Measurements from ENCODE around the gene KLHL10. TPM values are rescaled to one million over a fixed set of nuclear protein-coding genes. Genes with fewer than 3 reads are reported as not detected.

The KLHL10 gene
- total RNA-seq, 4 donors from 2014 or later, result not detected

DNA sequence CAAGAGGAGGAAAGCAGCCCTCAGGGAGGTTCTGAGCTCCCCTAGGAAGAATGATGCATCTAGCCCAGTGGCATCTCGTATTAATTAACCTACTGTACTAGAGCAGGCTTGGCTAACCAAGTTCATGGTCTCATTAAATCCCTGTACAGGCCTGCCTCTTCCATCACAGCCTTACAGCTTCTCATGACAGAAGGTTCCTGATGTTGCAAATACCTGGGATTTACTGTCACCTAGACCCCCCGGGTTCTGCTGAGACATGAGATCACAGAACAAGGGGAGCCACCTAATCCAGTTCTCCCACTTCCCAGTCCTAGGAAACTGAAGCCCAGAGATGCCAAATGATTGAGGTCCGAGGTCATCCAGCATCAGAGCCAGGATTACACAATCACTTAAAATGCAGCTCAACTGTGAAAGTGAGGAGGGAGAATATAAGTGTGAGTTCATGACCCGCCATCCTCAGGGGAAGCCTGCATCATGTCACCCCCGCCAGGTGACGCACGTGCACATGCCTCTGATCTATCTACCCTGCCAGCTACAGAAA lies 57.2 kb downstream of the KLHL10 start:
- peak; percentile 32 to 51 for DNase-seq (ENCODE audit: low spot score in 2 of 2)
- WGBS, 2 donors, result 48 to 56% methylated on average over 7 of the region's 7 CpGs
- Histone ChIP-seq H3K27me3 (no peaks in the 10 kb centered on the region), H3K36me3 (peaks cover 4 to 80% (median 30%) of the 10 kb centered on the region in 3 donors), H3K4me3 (no peak overlapping the region), H3K4me1 (peaks cover 0 to 28% (median 13%) of the 10 kb centered on the region in 4 donors), H3K9me3 (no peaks in the 10 kb centered on the region), H3K27ac (peak overlapping the region; percentile 48 to 82 (median 68))
- TF ChIP-seq, protein P1, sequence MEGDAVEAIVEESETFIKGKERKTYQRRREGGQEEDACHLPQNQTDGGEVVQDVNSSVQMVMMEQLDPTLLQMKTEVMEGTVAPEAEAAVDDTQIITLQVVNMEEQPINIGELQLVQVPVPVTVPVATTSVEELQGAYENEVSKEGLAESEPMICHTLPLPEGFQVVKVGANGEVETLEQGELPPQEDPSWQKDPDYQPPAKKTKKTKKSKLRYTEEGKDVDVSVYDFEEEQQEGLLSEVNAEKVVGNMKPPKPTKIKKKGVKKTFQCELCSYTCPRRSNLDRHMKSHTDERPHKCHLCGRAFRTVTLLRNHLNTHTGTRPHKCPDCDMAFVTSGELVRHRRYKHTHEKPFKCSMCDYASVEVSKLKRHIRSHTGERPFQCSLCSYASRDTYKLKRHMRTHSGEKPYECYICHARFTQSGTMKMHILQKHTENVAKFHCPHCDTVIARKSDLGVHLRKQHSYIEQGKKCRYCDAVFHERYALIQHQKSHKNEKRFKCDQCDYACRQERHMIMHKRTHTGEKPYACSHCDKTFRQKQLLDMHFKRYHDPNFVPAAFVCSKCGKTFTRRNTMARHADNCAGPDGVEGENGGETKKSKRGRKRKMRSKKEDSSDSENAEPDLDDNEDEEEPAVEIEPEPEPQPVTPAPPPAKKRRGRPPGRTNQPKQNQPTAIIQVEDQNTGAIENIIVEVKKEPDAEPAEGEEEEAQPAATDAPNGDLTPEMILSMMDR (IDR thresholded peaks at IDR 0.05), result no peak
- TF ChIP-seq POLR2A (IDR thresholded peaks at IDR 0.05) (no peak), EP300 (IDR thresholded peaks at IDR 0.05) (peak in 1 of 2 donors; percentile 52)

DNA sequence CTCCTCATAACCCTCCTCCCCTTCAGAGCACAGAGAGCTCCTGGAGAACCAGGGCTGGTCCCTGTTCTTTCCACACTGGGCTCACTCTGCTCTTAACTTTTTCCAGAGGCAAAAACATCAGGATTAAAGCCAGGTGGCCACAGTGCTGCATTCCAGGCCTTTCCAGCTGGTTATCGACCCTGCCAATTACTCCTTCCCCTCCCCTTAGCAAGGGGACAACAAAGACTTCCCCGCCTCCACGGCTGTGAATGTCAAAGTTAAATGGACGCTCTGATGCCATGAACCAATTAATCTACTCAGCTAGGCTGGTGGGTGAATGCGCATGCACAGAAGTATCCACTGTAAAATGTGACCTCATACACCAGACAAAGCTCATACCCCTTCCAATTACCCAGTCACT lies 58.0 kb downstream of the KLHL10 start:
- Histone ChIP-seq H3K27me3 (no peaks in the 10 kb centered on the region), H3K4me1 (peaks cover 0 to 28% (median 13%) of the 10 kb centered on the region in 4 donors), H3K4me3 (no peak overlapping the region), H3K9me3 (no peaks in the 10 kb centered on the region), H3K27ac (peak overlapping the region; percentile 48 to 82 (median 68)), H3K36me3 (peaks cover 4 to 80% (median 24%) of the 10 kb centered on the region in 3 donors)
- WGBS, 2 donors, result 33 to 34% methylated on average over 5 of the region's 5 CpGs
- TF ChIP-seq EP300 (IDR thresholded peaks at IDR 0.05) (no peak), POLR2A (IDR thresholded peaks at IDR 0.05) (no peak)
- TF ChIP-seq, protein P1 (IDR thresholded peaks at IDR 0.05), result no peak
- peak in 1 of 2 donors; percentile 26 for DNase-seq (ENCODE audit: low spot score in 2 of 2)

DNA sequence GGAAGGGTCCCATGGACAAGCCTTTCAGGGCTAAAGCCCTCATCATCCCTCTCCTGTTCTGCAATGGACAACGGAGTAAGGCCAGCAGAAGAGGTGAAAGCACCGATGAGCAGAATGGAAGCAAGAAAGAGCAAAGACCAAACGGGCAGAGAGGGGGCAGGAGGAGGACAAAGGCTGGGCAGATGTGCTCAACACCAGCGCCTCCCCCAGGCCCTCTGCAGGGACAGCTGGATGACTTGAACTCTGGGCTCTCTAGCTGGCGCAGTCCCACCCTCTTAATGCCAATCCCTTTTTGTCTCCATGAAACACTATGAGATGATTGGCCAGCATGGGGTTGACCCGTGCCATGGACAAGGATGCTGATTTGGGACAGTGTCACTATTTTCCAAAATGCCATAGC lies 59.1 kb downstream of the KLHL10 start:
- peak overlapping the region in 2 of 4 donors; percentile 16 to 82 for H3K27ac ChIP-seq
- H3K27me3 ChIP-seq, result no peaks in the 10 kb centered on the region
- peaks cover 2 to 81% (median 18%) of the 10 kb centered on the region in 3 donors for H3K36me3 ChIP-seq
- no peak for DNase-seq (ENCODE audit: low spot score in 2 of 2)
- H3K9me3 ChIP-seq, result no peaks in the 10 kb centered on the region
- peaks cover 0 to 28% (median 13%) of the 10 kb centered on the region in 4 donors for H3K4me1 ChIP-seq
- H3K4me3 ChIP-seq, result no peak overlapping the region
- TF ChIP-seq EP300 (IDR thresholded peaks at IDR 0.05), result no peak
- TF ChIP-seq, protein P1 (IDR thresholded peaks at IDR 0.05), result no peak
- TF ChIP-seq POLR2A (IDR thresholded peaks at IDR 0.05), result no peak
- 84 to 89% methylated on average over 6 of the region's 6 CpGs for WGBS, 2 donors

Small RNAs within 50 kb of the gene (small RNA-seq; reads per million reads assigned to genes)
- gene AC125257.2, result not detected

Other genes with a start within 250 kb of the KLHL10 start
- gene KRT16, start 225.1 kb upstream of the KLHL10 start, total RNA-seq, result 10 to 100 TPM in 1 of 4 donors, 1 to 10 TPM in 2, not detected in 1; 2.4 to 12.6 (median 6.6) TPM
- 1 to 10 TPM in 1 of 4 donors, not detected in 3; 1.5 TPM for gene KRT17, start 213.2 kb upstream of the KLHL10 start, total RNA-seq
- 100 to 1,000 TPM; 172 to 458 (median 243) TPM for gene EIF1, start 148.9 kb upstream of the KLHL10 start, total RNA-seq
- gene GAST, start 125.5 kb upstream of the KLHL10 start, total RNA-seq, result not detected
- gene HAP1, start 103.2 kb upstream of the KLHL10 start, total RNA-seq, result 1 to 10 TPM in 1 of 4 donors, under 1 TPM in 1, not detected in 2; 0.98 to 1.8 TPM
- gene JUP, start 51.1 kb upstream of the KLHL10 start, total RNA-seq, result 10 to 100 TPM; 42.9 to 57.7 (median 51.6) TPM
- 10 to 100 TPM; 14.7 to 23.9 (median 22.0) TPM for gene P3H4, start 25.9 kb upstream of the KLHL10 start, total RNA-seq
- gene FKBP10, start 24.8 kb upstream of the KLHL10 start, total RNA-seq, result 100 to 1,000 TPM in 1 of 4 donors, 10 to 100 TPM in 3; 47.9 to 103 (median 77.4) TPM
- 10 to 100 TPM; 31.0 to 77.1 (median 33.0) TPM for gene NT5C3B, start 1.6 kb upstream of the KLHL10 start, total RNA-seq
- gene KLHL11, start 27.6 kb downstream of the KLHL10 start, total RNA-seq, result 10 to 100 TPM; 27.3 to 42.2 (median 32.7) TPM
- 100 to 1,000 TPM in 1 of 4 donors, 10 to 100 TPM in 3; 62.8 to 102 (median 72.6) TPM for gene ACLY, start 81.1 kb downstream of the KLHL10 start, total RNA-seq
- 1 to 10 TPM; 3.7 to 5.4 (median 5.2) TPM for gene ODAD4, start 92.8 kb downstream of the KLHL10 start, total RNA-seq
- gene CNP, start 129.0 kb downstream of the KLHL10 start, total RNA-seq, result 100 to 1,000 TPM; 174 to 345 (median 256) TPM
- gene DNAJC7, start 179.6 kb downstream of the KLHL10 start, total RNA-seq, result 10 to 100 TPM; 56.6 to 90.2 (median 71.8) TPM
- 10 to 100 TPM; 17.7 to 39.9 (median 23.8) TPM for gene NKIRAS2, start 182.3 kb downstream of the KLHL10 start, total RNA-seq
- 1 to 10 TPM; 1.2 to 2.9 (median 2.1) TPM for gene C17orf113, start 212.8 kb downstream of the KLHL10 start, total RNA-seq

Measured in tibial nerve (tissue), 4 donors.